GM23248 (cell line): ENCODE measurements around the gene WTAP. TPM values are rescaled to one million over a fixed set of nuclear protein-coding genes. Genes with fewer than 3 reads are reported as not detected.

Experiments
- DNase-seq: peaks from one replicate; pipeline ENCODE4 v3.0.0-alpha.2; 2015
- H2AFZ ChIP-seq: fragments of 200-600 bp; sonication (generic); 2 replicates; pipeline ENCODE4 v1.6.1; 2016; ENCODE audit warnings: antibody characterized with exemption
- H3F3A ChIP-seq: fragments of 200-600 bp; sonication (generic); 2 replicates; pipeline ENCODE4 v1.6.1; 2016; ENCODE audit warnings: mild to moderate bottlenecking, antibody characterized with exemption, mixed run types; ENCODE audit not compliant: insufficient read depth
- H3K27ac ChIP-seq: fragments of 200-600 bp; sonication (generic); 2 replicates; pipeline ENCODE4 v1.5.1; 2016; ENCODE audit warnings: mild to moderate bottlenecking
- H3K27me3 ChIP-seq: fragments of 200-600 bp; sonication (generic); replicated peaks from 2 replicates; pipeline ENCODE4 v1.6.1; 2016; ENCODE audit warnings: mild to moderate bottlenecking; ENCODE audit not compliant: insufficient read depth
- H3K36me3 ChIP-seq: fragments of 200-600 bp; sonication (generic); 2 replicates; pipeline ENCODE4 v1.6.1; 2016; ENCODE audit warnings: low read depth, mild to moderate bottlenecking
- H3K4me1 ChIP-seq: fragments of 200-600 bp; sonication (generic); 2 replicates; pipeline ENCODE4 v1.6.1; 2016; ENCODE audit warnings: mild to moderate bottlenecking; ENCODE audit not compliant: insufficient read depth
- H3K4me2 ChIP-seq: fragments of 200-600 bp; sonication (generic); one replicate; pipeline ENCODE4 v1.6.1; 2016; ENCODE audit warnings: mild to moderate bottlenecking; ENCODE audit not compliant: unreplicated experiment
- H3K4me3 ChIP-seq: fragments of 200-600 bp; sonication (generic); 2 replicates; pipeline ENCODE4 v1.5.1; 2016; ENCODE audit warnings: mild to moderate bottlenecking
- H3K79me2 ChIP-seq: fragments of 200-600 bp; sonication (generic); 2 replicates; pipeline ENCODE4 v1.6.1; 2016; ENCODE audit warnings: mild to moderate bottlenecking; ENCODE audit not compliant: insufficient read depth
- H3K9ac ChIP-seq: fragments of 200-600 bp; sonication (generic); 2 replicates; pipeline ENCODE4 v1.6.1; 2016; ENCODE audit warnings: mild to moderate bottlenecking
- H3K9me2 ChIP-seq: fragments of 200-600 bp; sonication (generic); 2 replicates; pipeline ENCODE4 v1.6.1; 2016; ENCODE audit warnings: mixed run types, mild to moderate bottlenecking, moderate library complexity; ENCODE audit not compliant: insufficient read depth
- H3K9me3 ChIP-seq: fragments of 200-600 bp; sonication (generic); one replicate; pipeline ENCODE4 v1.6.1; 2017; ENCODE audit warnings: low read depth
- H4K20me1 ChIP-seq: fragments of 200-600 bp; sonication (generic); 2 replicates; pipeline ENCODE4 v1.6.0; 2016; ENCODE audit not compliant: insufficient read depth
- EZH2 ChIP-seq: fragments of 200-600 bp; sonication (generic); IDR thresholded peaks from 2 replicates; pipeline ENCODE4 v1.6.1; 2018; ENCODE audit warnings: antibody characterized with exemption, mild to moderate bottlenecking; ENCODE audit not compliant: insufficient read depth, poor library complexity, severe bottlenecking
- EZH2phosphoT487 ChIP-seq: fragments of 200-600 bp; sonication (generic); IDR thresholded peaks from 2 replicates; pipeline ENCODE4 v1.6.1; 2018; ENCODE audit warnings: antibody characterized with exemption, moderate library complexity, mild to moderate bottlenecking, low read depth; ENCODE audit not compliant: insufficient read depth
- WGBS, 2 experiments: methylation state at CpG; one replicate each; pipeline ENCODE4 v1.1.6; 2015 to 2017; ENCODE audit warnings: low lambda C conversion rate in 2 of 2, low coverage in 1 of 2; ENCODE audit errors: missing lambda C conversion rate in 2 of 2; 5-methylcytosine and 5-hydroxymethylcytosine counted together
- in situ Hi-C: fragments of 300-500 bp; cut with MboI; formaldehyde crosslinking; loops from 2 replicates; pipeline ENCODE4 v1.15.0; 2020
- polyA plus RNA-seq: library from polyadenylated mRNA; unstranded; fragments of >200 nt; fragmentation: Nextera tagmentation; extraction: Ambion mirVana; gene quantifications from 2 replicates; pipeline ENCODE4 v1.2.1, GENCODE V29; 2016
- total RNA-seq: library from RNA; depleted of rRNA; stranded (reverse); fragments of >200 nt; shearing (Covaris generic); gene quantifications from 2 replicates; pipeline ENCODE4 v1.2.3, GENCODE V29; 2014

The WTAP gene
- total and polyA plus RNA-seq, 2 experiments from 2014 or later = 64.8 to 87.8 TPM

- in situ Hi-C loops = no loop called here
- WGBS, 2 experiments = 14 to 17% methylated on average over 16 of the region's 16 CpGs
- TF ChIP-seq EZH2phosphoT487 (no peak), EZH2 (no peak)
- peak overlapping the region; percentile 88 for H3K27ac ChIP-seq
- H3K4me1 ChIP-seq = peaks cover 34% of the 10 kb centered on the region
- no peaks in the 10 kb centered on the region for H3K27me3 ChIP-seq
- no peaks in the 10 kb centered on the region for H3K9me2 ChIP-seq
- peak overlapping the region; percentile 87 for H3K9ac ChIP-seq
- no peaks in the 10 kb centered on the region for H4K20me1 ChIP-seq
- H3K9me3 ChIP-seq = no peaks in the 10 kb centered on the region
- H2AFZ ChIP-seq = peak overlapping the region; percentile 93
- H3K4me2 ChIP-seq = peak overlapping the region; percentile 91
- peaks cover 25% of the 10 kb centered on the region; the same call in 1 of the 2 replicates for H3K36me3 ChIP-seq
- peak overlapping the region; percentile 84 for H3K4me3 ChIP-seq
- DNase-seq = peak; percentile 23
- H3F3A ChIP-seq = peaks cover 31% of the 10 kb centered on the region
- H3K79me2 ChIP-seq = 0 out of 2 replicates have a peak, but pooled peaks cover under 1% of the 10 kb centered on the region
Observed at GRCh38 chr6:159762681-159763293, 35.5 kb downstream of the WTAP start.

DNA sequence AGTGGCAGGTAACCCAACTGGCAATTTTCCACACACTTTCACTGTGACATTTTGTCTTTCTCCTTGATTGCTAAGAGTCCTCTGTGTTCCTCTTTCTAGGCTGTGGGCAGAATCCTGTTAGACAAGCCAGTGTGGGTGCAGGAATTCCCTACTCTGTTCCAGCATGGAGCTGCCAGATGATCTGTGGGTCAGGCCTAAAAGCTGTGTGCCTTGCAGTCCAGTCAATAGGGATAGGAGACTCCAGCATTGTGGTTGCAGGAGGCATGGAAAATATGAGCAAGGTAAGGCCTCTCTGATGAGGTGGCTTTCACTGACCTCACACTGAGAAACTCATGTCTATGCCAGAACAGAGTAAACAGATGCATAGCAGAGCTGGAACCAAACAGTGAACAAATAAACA, 39.6 kb downstream of the WTAP start:
- H3K4me1 ChIP-seq = peaks cover 7% of the 10 kb centered on the region; the same call in 1 of the 2 replicates
- no peak overlapping the region for H3K9ac ChIP-seq
- DNase-seq = peak; percentile 12
- H3F3A ChIP-seq = no peaks in the 10 kb centered on the region
- TF ChIP-seq EZH2phosphoT487 = no peak
- no peak for TF ChIP-seq EZH2
- H3K4me2 ChIP-seq = no peak overlapping the region
- H3K27me3 ChIP-seq = no peaks in the 10 kb centered on the region
- no peaks in the 10 kb centered on the region for H3K9me2 ChIP-seq
- H2AFZ ChIP-seq = no peak overlapping the region
- H3K36me3 ChIP-seq = peaks cover 43% of the 10 kb centered on the region
- H4K20me1 ChIP-seq = no peaks in the 10 kb centered on the region
- no peak overlapping the region for H3K27ac ChIP-seq
- no peaks in the 10 kb centered on the region for H3K79me2 ChIP-seq
- no peaks in the 10 kb centered on the region for H3K9me3 ChIP-seq
- in situ Hi-C loops = no loop called here
- no peak overlapping the region for H3K4me3 ChIP-seq

GRCh38 chr6:159769470-159769869, 42.2 kb downstream of the WTAP start:
- peaks cover 12% of the 10 kb centered on the region; the same call in 1 of the 2 replicates for H3F3A ChIP-seq
- H4K20me1 ChIP-seq = no peaks in the 10 kb centered on the region
- H3K4me1 ChIP-seq = no peaks in the 10 kb centered on the region
- no peak for DNase-seq
- no peaks in the 10 kb centered on the region for H3K27me3 ChIP-seq
- in situ Hi-C loops = no loop called here
- no peak overlapping the region for H3K4me3 ChIP-seq
- no peak overlapping the region for H3K27ac ChIP-seq
- H3K9ac ChIP-seq = no peak overlapping the region
- H3K9me2 ChIP-seq = no peaks in the 10 kb centered on the region
- TF ChIP-seq EZH2 (no peak), EZH2phosphoT487 (no peak)
- H3K9me3 ChIP-seq = no peaks in the 10 kb centered on the region
- H2AFZ ChIP-seq = no peak overlapping the region
- H3K36me3 ChIP-seq = peaks cover 41% of the 10 kb centered on the region
- H3K79me2 ChIP-seq = no peaks in the 10 kb centered on the region
- H3K4me2 ChIP-seq = no peak overlapping the region

GRCh38 chr6:159772196-159772595, 44.9 kb downstream of the WTAP start:
- H3K4me1 ChIP-seq = no peaks in the 10 kb centered on the region

More at GRCh38 chr6:159772196-159772595, 44.9 kb downstream of the WTAP start:
- no peak overlapping the region for H3K27ac ChIP-seq
- peaks cover 28% of the 10 kb centered on the region for H3K36me3 ChIP-seq
- H3K4me2 ChIP-seq = no peak overlapping the region
- no peaks in the 10 kb centered on the region for H4K20me1 ChIP-seq
- H3K27me3 ChIP-seq = no peaks in the 10 kb centered on the region
- no peaks in the 10 kb centered on the region for H3K79me2 ChIP-seq
- no peak overlapping the region for H3K4me3 ChIP-seq
- TF ChIP-seq EZH2phosphoT487 (no peak), EZH2 (no peak)
- in situ Hi-C loops = no loop called here
- no peaks in the 10 kb centered on the region for H3K9me2 ChIP-seq
- H3K9ac ChIP-seq = no peak overlapping the region
- H3F3A ChIP-seq = peaks cover 21% of the 10 kb centered on the region
- H3K9me3 ChIP-seq = no peaks in the 10 kb centered on the region
- DNase-seq = no peak
- 48 to 50% methylated on average over 1 of the region's 1 CpG for WGBS, 2 experiments
- H2AFZ ChIP-seq = no peak overlapping the region
